H9 (cell line): ENCODE measurements around the gene CLN3. TPM values are rescaled to one million over a fixed set of nuclear protein-coding genes. Genes with fewer than 3 reads are reported as not detected.

Experiments used
- DNase-seq: peaks from one replicate; pipeline ENCODE4 v3.0.0-alpha.2; 2017
- H2AFZ ChIP-seq: one replicate; pipeline ENCODE4 v1.6.1; 2013; ENCODE audit warnings: mild to moderate bottlenecking, low read length, control low read depth, moderate library complexity
- H2AK5ac ChIP-seq: 2 replicates; pipeline ENCODE4 v1.6.1; 2013; ENCODE audit warnings: low read length, control low read depth, mixed read lengths; ENCODE audit not compliant: insufficient read length
- H2BK120ac ChIP-seq: one replicate; pipeline ENCODE4 v1.6.1; 2013; ENCODE audit warnings: low read depth, mild to moderate bottlenecking, low read length, control low read depth, inconsistent platforms; ENCODE audit not compliant: poor library complexity, severe bottlenecking
- H2BK12ac ChIP-seq: 2 replicates; pipeline ENCODE4 v1.6.1; 2013; ENCODE audit warnings: low read length, control low read depth, mixed read lengths, low read depth; ENCODE audit not compliant: insufficient read length
- H2BK15ac ChIP-seq: 2 replicates; pipeline ENCODE4 v1.6.1; 2013; ENCODE audit warnings: low read depth, low read length, control low read depth
- H2BK20ac ChIP-seq: one replicate; pipeline ENCODE4 v1.6.1; 2013; ENCODE audit warnings: low read depth, mild to moderate bottlenecking, low read length, control low read depth, inconsistent platforms; ENCODE audit not compliant: poor library complexity, severe bottlenecking
- H2BK5ac ChIP-seq: 2 replicates; pipeline ENCODE4 v1.6.1; 2013; ENCODE audit warnings: low read length, control low read depth, mixed read lengths; ENCODE audit not compliant: insufficient read length
- H3K14ac ChIP-seq: 2 replicates; pipeline ENCODE4 v1.6.1; 2013; ENCODE audit warnings: low read length, control low read depth; ENCODE audit not compliant: insufficient read depth
- H3K18ac ChIP-seq: 2 replicates; pipeline ENCODE4 v1.6.1; 2013; ENCODE audit warnings: low read depth, mild to moderate bottlenecking, mixed read lengths, low read length, control low read depth; ENCODE audit not compliant: insufficient read length
- H3K23ac ChIP-seq: 2 replicates; pipeline ENCODE4 v1.6.1; 2013; ENCODE audit warnings: low read length, control low read depth, mixed read lengths, low read depth; ENCODE audit not compliant: insufficient read length
- H3K23me2 ChIP-seq: 2 replicates; pipeline ENCODE4 v1.6.1; 2013; ENCODE audit warnings: low read depth, mild to moderate bottlenecking, mixed read lengths, low read length, control low read depth; ENCODE audit not compliant: insufficient read length, poor library complexity, severe bottlenecking
- H3K27ac ChIP-seq: 2 replicates; pipeline ENCODE4 v1.5.1; 2013; ENCODE audit warnings: low read length, control low read depth, mixed read lengths, low read depth; ENCODE audit not compliant: insufficient read length
- H3K27me3 ChIP-seq: 2 replicates; pipeline ENCODE4 v1.6.1; 2013; ENCODE audit warnings: low read length, control low read depth, inconsistent platforms; ENCODE audit not compliant: insufficient read depth
- H3K4ac ChIP-seq: 2 replicates; pipeline ENCODE4 v1.6.1; 2013; ENCODE audit warnings: low read depth, mild to moderate bottlenecking, control low read depth, inconsistent platforms, low read length, moderate library complexity
- H3K4me1 ChIP-seq: 2 replicates; pipeline ENCODE4 v1.6.1; 2013; ENCODE audit warnings: low read length, control low read depth, inconsistent platforms; ENCODE audit not compliant: insufficient read depth
- H3K4me2 ChIP-seq: 2 replicates; pipeline ENCODE4 v1.6.1; 2013; ENCODE audit warnings: low read length, control low read depth, mixed read lengths; ENCODE audit not compliant: insufficient read length, insufficient read depth
- H3K56ac ChIP-seq: 2 replicates; pipeline ENCODE4 v1.6.1; 2013; ENCODE audit warnings: low read depth, mild to moderate bottlenecking, mixed read lengths, low read length, control low read depth; ENCODE audit not compliant: insufficient read length
- H3K79me1 ChIP-seq: 2 replicates; pipeline ENCODE4 v1.6.1; 2013; ENCODE audit warnings: low read depth, mild to moderate bottlenecking, moderate library complexity, low read length, control low read depth, inconsistent platforms; ENCODE audit not compliant: insufficient read depth, poor library complexity, severe bottlenecking
- H3K79me2 ChIP-seq: 2 replicates; pipeline ENCODE4 v1.6.1; 2013; ENCODE audit warnings: low read length, control low read depth, inconsistent platforms; ENCODE audit not compliant: insufficient read depth
- H3K9ac ChIP-seq: 2 replicates; pipeline ENCODE4 v1.6.1; 2013; ENCODE audit warnings: low read length, control low read depth, mixed read lengths; ENCODE audit not compliant: insufficient read length; ENCODE audit errors: extremely low read depth
- H3K9me3 ChIP-seq: one replicate; pipeline ENCODE4 v1.6.1; 2013; ENCODE audit warnings: low read depth, low read length, inconsistent platforms; ENCODE audit not compliant: control insufficient read depth
- H3T11ph ChIP-seq: one replicate; pipeline ENCODE4 v1.6.1; 2013; ENCODE audit warnings: mild to moderate bottlenecking, low read length, control low read depth, inconsistent platforms
- H4K20me1 ChIP-seq: one replicate; pipeline ENCODE4 v1.6.1; 2013; ENCODE audit not compliant: control insufficient read depth, insufficient read length, insufficient read depth
- H4K5ac ChIP-seq: 2 replicates; pipeline ENCODE4 v1.6.1; 2013; ENCODE audit warnings: low read depth, mild to moderate bottlenecking, mixed read lengths, low read length, control low read depth; ENCODE audit not compliant: insufficient read length
- H4K8ac ChIP-seq: replicated peaks from 2 replicates; pipeline ENCODE4 v1.6.1; 2013; ENCODE audit warnings: low read length, control low read depth, mixed read lengths, low read depth; ENCODE audit not compliant: insufficient read length
- H4K91ac ChIP-seq: 2 replicates; pipeline ENCODE4 v1.6.1; 2013; ENCODE audit warnings: low read depth, mild to moderate bottlenecking, moderate library complexity, mixed read lengths, low read length, control low read depth; ENCODE audit not compliant: insufficient read length
- H3K27ac Mint-ChIP-seq, 3 experiments: 2 replicates in 2 of 3; 3 replicates in 1 of 3; pipeline ENCODE4 v1.8.0; 2020 to 2021; ENCODE audit warnings: mixed read lengths in 3 of 3, mild to moderate bottlenecking in 1 of 3, moderate library complexity in 1 of 3
- H3K27me3 Mint-ChIP-seq: 2 replicates; pipeline ENCODE4 v1.8.0; 2021; ENCODE audit warnings: low read depth, mild to moderate bottlenecking, moderate library complexity, mixed read lengths
- H3K36me3 Mint-ChIP-seq, 3 experiments: 2 replicates in 2 of 3; 3 replicates in 1 of 3; pipeline ENCODE4 v1.8.0; 2020 to 2021; ENCODE audit warnings: low read depth in 3 of 3, mixed read lengths in 3 of 3; ENCODE audit not compliant: insufficient read depth in 1 of 3
- H3K4me1 Mint-ChIP-seq, 2 experiments: 2 replicates each; pipeline ENCODE4 v1.8.0; 2020; ENCODE audit warnings: mixed read lengths in 2 of 2
- H3K4me3 Mint-ChIP-seq, 2 experiments: 2 replicates in 1 of 2; 3 replicates in 1 of 2; pipeline ENCODE4 v1.8.0; 2020 to 2021; ENCODE audit warnings: mild to moderate bottlenecking in 2 of 2, mixed read lengths in 2 of 2, moderate library complexity in 1 of 2
- H3K9me3 Mint-ChIP-seq, 2 experiments: 2 replicates in 1 of 2; 3 replicates in 1 of 2; pipeline ENCODE4 v1.8.0; 2020; ENCODE audit warnings: mild to moderate bottlenecking in 2 of 2, mixed read lengths in 2 of 2, moderate library complexity in 1 of 2
- WGBS: extraction: QIAGEN DNeasy Blood & Tissue Kit; methylation state at CpG from one replicate; pipeline ENCODE4 v1.1.7; 2013; ENCODE audit warnings: missing lambda C conversion rate, low lambda C conversion rate, mixed read lengths; ENCODE audit not compliant: insufficient read length; ENCODE audit errors: extremely low coverage; 5-methylcytosine and 5-hydroxymethylcytosine counted together
- long read RNA-seq: library from polyadenylated mRNA; unstranded; transcript quantifications from one replicate; pipeline ENCODE4 v2.0.0, GENCODE V29; 2020
- total RNA-seq: library from RNA; stranded (reverse); gene quantifications from 2 replicates; pipeline ENCODE4 v1.2.1, GENCODE V29; 2021
- TF ChIP-seq, protein P1 (sequence below): fragments of 200-600 bp; sonication (generic); conservative IDR thresholded peaks from 3 replicates; pipeline ENCODE4 v1.8.0; 2021; ENCODE audit warnings: antibody characterized with exemption, mild to moderate bottlenecking

CLN3 gene
- total RNA-seq: 21.3 and 21.4 TPM in 2 replicates
- long read RNA-seq, transcript CLN3-205 (15 exons, 1,876 nt): minor isoform, 47 of 173 reads
- long read RNA-seq, transcript CLN3-260 (13 exons, 1,577 nt): minor isoform, 6 of 173 reads
- long read RNA-seq, transcript CLN3-244 (16 exons, 3,832 nt): major isoform, 86 of 173 reads
- long read RNA-seq, transcript CLN3-204 (14 exons, 1,720 nt): minor isoform, 15 of 173 reads
- long read RNA-seq, partial matches to known transcripts: 4 of 173 reads
- long read RNA-seq, other reads (novel, unspliced or antisense): 3 of 173 reads

DNA sequence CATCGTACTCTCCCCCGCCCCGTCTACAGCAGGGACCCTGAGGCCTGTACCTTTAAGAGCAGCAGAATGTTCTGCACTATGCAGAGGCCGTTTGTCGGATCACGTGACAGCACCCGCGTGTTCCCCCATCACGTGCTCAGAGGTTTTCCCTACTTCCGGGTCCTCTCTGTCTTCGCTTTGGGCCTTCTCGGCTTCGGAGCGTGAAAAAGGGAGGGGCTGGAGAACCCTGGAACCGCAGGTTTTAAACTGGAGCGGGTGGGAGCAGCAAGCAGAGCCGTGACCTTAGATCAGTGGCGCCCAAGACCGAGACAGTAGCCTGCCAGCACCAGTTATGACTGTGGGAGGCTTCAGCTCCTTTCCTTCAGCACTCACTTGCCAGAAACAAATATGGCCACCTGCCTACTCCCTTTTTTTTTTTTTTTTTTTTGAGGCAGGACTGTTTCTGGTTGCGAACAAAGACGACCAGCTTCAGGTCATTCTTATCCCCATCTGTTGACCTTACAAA, at the start of gene CLN3:
Gene CLN3, minus strand, starts transcription at position 105 of the 505 bp plus-strand sequence. CDS start 315 bp downstream, outside the sequence.
- Histone ChIP-seq H2BK15ac (no peak within 1 kb of the TSS; the same call in 1 of the 2 replicates), H3K79me2 (no peaks in the 10 kb centered on the region), H3K4me2 (peak within 1 kb of the TSS; percentile 63), H3K79me1 (no peaks in the 10 kb centered on the region), H3K14ac (peak within 1 kb of the TSS; percentile 99), H2AFZ (peak within 1 kb of the TSS; percentile 86), H3K23ac (no peak within 1 kb of the TSS), H2BK5ac (peak within 1 kb of the TSS; percentile 97), H4K20me1 (peaks cover 3% of the 10 kb centered on the region), H2BK20ac (no peak within 1 kb of the TSS), H4K91ac (no peak within 1 kb of the TSS), H3K27me3 (no peaks in the 10 kb centered on the region), H2BK12ac (peak within 1 kb of the TSS; percentile 69), H3K56ac (peak within 1 kb of the TSS; percentile 82), H3K9me3 (no peaks in the 10 kb centered on the region), H3K23me2 (peaks cover 9% of the 10 kb centered on the region), H3T11ph (peak within 1 kb of the TSS; percentile 83), H3K9ac (peak within 1 kb of the TSS; percentile 93), H4K5ac (peak within 1 kb of the TSS; percentile 98), H3K27ac (peak within 1 kb of the TSS; percentile 58), H3K4me1 (no peaks in the 10 kb centered on the region), H3K18ac (peak within 1 kb of the TSS; percentile 98), H4K8ac (no peak within 1 kb of the TSS), H2BK120ac (no peak within 1 kb of the TSS), H3K4ac (no peak within 1 kb of the TSS), H2AK5ac (no peak within 1 kb of the TSS)
- WGBS: no CpG with 5 or more reads among the region's 21 CpGs
- DNase-seq: peak; percentile 95
- no peaks in the 10 kb centered on the region for H3K9me3 Mint-ChIP-seq
- H3K4me1 Mint-ChIP-seq: peaks cover 4 to 5% of the 10 kb centered on the region in 2 experiments; a peak in 1 of 4 replicates
- TF ChIP-seq, protein P1, sequence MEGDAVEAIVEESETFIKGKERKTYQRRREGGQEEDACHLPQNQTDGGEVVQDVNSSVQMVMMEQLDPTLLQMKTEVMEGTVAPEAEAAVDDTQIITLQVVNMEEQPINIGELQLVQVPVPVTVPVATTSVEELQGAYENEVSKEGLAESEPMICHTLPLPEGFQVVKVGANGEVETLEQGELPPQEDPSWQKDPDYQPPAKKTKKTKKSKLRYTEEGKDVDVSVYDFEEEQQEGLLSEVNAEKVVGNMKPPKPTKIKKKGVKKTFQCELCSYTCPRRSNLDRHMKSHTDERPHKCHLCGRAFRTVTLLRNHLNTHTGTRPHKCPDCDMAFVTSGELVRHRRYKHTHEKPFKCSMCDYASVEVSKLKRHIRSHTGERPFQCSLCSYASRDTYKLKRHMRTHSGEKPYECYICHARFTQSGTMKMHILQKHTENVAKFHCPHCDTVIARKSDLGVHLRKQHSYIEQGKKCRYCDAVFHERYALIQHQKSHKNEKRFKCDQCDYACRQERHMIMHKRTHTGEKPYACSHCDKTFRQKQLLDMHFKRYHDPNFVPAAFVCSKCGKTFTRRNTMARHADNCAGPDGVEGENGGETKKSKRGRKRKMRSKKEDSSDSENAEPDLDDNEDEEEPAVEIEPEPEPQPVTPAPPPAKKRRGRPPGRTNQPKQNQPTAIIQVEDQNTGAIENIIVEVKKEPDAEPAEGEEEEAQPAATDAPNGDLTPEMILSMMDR: no peak
- peaks cover 17% of the 10 kb centered on the region for H3K27me3 Mint-ChIP-seq
- peak within 1 kb of the TSS; percentile 99 to 100 (median 100) for H3K27ac Mint-ChIP-seq
- peak within 1 kb of the TSS; percentile 96 to 97 for H3K4me3 Mint-ChIP-seq
- H3K36me3 Mint-ChIP-seq: peaks cover 5 to 15% (median 14%) of the 10 kb centered on the region in 3 experiments; a peak in 6 of 7 replicates
